ENCODE results near the gene SH2B3.
"Not testable (repeated sequence)": the region's sequence is repeated elsewhere in the genome, so short reads cannot be mapped to it uniquely, and the experiment has no call there.

SH2B3 gene

DNA sequence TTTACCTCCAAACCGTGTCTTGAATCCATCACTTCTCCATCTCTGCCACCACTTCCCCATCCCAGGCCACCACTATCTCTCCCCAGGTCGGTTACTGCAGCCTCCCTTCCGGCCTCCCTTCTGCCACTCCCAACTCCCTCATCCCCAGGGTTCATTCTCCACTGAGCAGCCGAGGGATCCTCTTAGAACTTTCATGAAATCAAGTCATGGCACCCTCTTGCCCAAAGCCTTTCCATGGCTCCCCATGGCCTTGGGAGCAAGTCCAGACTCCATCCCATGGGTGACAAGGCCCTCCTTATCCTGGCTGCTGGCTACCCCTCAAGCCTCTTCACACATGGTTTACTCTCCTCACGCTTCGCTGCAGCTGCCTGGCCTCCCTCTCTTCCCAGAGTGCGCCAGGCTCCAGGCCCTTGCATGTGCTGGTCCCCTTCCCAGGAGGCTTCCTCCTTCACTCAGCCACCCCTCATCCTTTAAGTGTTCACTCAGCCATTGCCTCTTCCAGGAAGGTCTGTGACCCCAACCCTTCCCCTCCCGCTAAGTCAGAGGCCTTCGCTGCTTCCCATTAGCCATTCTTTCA, 17.9 kb upstream of the SH2B3 start:
- no peak for DNase-seq (ENCODE audit: low read depth)

DNA sequence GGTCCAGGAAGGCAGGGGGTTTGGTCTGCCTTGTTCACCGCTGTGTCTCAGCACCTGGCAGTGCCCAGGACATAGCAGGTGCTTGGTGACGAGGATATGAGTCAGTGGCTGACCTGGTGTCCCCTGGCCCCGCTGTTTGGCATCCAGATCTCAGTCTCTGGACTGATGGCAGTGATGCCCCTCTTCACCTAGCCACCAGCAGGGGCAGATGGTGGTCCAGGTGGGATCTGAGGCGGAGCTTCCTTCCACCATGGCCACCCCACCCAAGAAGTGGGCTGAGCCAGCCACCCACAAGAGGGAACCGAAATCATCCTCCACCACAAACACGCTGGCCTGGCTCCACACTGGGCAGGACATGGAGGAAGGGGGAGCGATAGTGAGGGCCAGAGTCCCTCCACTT, 16.1 kb upstream of the SH2B3 start:
- no peak for DNase-seq (ENCODE audit: low read depth)

DNA sequence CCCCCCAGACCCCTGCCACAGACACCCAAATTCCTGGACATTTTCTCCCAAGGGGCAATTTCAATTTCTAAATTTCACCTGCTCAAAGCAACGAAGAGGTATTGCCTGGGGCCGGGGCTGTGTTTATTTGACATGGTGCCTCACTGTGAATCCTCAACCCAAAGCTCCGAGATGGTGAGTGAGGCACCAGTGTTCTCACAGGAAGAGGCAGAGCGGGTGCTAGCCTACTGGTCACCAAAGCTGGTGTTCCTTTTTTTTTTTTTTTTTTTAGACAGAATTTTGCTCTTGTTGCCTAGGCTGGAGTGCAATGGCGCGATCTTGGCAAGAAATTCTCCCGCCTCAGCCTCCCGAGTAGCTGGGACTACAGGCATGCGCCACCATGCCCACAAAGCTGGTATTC, 14.8 kb upstream of the SH2B3 start:
- no peak for DNase-seq (ENCODE audit: low read depth)

DNA sequence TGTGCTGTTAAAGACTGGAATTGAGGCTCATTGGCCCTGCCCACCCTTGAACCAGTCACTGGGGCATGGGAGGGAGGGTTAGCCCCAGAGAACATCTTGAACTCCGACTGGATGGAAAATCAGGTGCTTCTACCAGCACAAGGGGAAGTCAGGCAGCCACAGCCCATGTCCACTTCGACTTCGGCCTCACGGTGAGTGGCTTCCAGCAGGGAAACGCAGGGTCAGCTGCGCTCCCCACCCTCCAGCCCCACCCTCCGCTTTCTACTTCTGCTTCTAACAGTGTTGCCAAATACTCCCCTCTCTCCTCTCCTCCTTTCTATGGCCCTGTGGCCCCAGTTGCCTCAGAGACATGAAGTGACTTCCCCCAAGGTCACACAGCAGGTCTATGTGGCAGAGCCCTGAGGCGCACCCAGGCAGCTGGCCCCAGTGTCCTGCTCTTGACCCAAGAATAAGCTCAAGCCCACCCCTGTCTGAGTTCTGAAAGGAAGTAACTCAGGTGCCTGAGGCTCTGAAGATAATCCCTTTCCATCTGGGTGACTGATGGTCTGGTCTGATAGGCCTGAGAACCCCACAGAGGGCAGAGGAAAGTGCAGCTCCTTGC, 11.9 kb upstream of the SH2B3 start:
- DNase-seq (ENCODE audit: low read depth), result no peak

DNA sequence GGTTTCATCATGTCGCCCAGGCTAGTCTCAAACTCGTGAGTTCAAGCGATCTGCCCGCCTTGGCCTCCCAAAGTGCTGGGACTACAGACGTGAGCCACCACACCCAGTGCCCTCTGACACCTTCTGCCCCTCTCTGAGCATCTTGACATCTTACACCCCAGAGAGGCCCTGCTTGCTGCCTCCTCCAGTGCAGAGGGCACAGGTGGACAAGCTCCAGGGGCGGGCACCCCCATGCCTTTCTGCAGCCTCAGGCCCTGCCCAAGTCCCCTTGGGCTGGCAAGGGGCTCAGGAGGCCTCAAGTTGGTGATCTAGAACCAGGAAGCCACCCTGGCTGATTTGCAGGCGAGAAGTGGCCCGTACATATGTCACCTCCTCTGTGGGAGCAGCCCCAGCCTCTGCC, 11.2 kb upstream of the SH2B3 start:
- no peak for DNase-seq (ENCODE audit: low read depth)

DNA sequence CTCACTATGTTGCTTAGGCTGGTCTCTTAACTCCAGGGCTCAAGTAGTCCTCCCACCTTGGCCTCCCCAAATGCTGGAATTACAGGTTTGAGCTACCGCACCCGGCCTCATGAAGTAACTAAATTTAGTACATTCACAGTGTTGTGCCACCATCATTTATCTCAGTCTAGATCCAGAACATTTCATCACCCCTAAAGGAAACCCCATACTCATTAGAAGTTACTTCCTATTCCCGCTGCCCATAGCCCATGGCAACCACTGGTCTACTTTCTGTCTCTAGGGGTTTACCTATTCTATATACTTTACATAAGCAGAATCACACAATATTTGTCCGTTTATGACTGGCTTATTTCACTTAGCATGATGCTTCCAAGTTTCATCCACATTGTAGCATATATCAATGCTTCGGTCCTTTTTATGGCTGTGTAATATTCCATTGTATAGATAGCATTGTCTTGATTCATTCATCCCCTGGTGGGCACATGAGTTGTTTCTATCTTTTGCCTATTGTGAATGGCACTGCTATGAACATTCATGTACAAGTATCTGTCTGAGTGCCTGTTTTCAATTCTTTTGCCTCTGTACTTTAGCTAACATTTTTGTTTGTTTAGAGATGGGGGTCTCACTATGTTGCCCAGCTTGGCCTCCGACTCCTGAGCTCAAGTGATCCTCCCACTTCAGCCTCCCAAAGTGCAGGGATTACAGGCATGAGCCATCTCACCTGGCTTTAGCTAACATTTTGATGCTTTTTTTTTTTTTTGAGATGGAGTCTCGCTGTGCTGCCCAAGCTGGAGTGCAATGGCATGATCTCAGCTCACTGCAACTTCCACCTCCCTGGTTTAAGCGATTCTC, 10.2 kb upstream of the SH2B3 start:
- no peak for DNase-seq (ENCODE audit: low read depth)

DNA sequence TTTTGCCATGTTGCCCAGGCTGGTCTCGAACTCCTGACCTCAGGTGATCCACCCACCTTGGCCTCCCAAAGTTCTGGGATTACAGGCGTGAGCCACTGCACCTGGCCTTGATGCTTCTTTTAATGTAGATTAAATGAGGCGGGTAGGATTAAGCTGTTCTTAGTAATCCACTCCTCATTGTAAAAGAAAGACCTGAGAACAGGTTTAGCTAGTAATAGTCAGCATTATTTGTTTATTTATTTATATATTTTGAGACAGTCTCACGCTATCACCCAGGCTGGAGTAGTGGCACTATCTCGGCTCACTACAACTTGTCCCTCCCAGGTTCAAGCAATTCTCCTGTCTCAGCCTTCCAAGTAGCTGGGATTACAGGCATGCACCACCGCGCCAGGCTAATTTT, 9.5 kb upstream of the SH2B3 start:
- not testable (repeated sequence) for DNase-seq (ENCODE audit: low read depth)

DNA sequence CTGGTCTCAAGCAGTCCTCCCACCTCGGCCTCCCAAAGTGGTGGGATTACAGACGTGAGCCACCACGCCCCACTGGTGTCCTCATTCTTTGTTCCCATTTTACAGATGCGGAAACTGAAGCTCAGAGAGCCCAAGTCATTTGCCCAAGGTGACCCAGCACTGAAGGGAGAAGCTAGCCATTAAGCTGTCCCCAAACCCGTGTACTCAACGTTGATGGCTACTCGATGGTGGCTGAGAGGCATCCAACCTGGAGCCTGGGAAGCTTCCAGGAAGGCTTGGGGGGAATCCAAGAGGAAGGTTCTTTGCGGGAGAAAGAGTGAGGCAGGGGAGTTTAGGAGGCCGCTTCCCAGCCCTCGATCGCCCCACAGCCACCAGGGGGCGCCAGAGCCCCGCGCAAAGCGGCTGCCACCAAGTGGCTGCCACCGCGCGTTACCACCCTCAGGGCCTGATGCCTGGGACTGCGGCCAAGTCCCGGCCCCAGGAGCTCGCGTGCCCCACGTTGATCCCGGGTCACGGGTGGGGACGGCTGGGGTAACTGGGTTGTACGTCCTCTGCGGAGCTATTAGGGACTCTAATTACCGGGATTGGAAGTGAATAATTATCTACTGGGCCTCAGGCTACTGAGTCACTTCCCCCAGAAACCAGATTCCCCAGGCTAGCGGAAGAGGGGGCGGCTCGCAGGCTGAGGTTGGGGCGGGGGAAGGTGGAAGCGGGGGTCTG, 8.8 kb upstream of the SH2B3 start:
- peak; percentile 78 for DNase-seq (ENCODE audit: low read depth)

DNA sequence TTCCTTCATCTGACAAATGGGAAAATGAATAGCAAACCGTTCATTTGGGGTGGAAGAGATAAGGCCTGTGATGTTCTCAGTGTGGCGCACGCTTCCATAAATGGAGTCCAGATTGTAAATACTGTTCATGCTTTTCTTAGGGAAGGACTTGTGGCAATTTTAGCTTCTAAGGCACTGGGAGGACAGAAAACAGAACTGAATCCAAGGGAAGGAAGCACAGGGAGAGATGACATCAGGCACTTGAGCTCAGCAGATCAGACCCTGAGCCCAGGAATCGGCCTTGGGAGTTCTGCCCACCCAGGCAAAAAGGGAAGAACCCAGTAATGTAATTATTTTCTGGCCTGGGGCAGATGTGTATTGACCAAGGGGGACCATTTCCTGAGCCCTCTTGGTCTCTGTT, 7.2 kb upstream of the SH2B3 start:
- DNase-seq (ENCODE audit: low read depth), result no peak

DNA sequence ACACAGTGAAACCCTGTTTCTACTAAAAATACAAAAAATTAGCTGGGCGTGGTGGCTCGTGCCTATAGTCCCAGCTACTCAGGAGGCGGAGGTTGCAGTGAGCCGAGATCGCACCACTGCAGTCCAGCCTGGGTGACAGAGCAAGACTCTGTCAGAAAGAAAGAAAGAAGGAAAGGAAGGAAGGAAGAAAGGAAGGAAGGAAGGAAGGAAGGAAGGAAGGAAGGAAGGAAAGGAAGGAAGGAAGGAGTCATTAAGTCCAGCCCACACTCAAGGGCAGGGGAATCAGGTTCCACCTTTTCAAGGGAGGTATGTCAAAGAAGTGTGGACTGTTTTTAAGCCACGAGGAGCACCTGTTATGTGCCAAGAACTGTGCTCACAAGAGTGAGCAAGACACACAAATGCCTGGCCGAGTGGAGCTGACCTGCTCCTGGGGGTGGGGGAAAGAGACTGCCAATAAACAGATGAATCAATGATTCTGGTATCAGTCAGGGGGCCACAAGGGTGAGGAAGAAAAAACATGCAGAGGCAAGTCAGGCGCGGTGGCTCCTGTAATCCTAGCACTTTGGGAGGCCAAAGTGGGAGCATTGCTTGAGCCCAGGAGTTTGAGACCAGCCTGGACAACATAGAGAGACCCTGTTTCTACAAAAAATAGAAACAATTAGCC, 5.8 kb upstream of the SH2B3 start:
- DNase-seq (ENCODE audit: low read depth), result not testable (repeated sequence)

DNA sequence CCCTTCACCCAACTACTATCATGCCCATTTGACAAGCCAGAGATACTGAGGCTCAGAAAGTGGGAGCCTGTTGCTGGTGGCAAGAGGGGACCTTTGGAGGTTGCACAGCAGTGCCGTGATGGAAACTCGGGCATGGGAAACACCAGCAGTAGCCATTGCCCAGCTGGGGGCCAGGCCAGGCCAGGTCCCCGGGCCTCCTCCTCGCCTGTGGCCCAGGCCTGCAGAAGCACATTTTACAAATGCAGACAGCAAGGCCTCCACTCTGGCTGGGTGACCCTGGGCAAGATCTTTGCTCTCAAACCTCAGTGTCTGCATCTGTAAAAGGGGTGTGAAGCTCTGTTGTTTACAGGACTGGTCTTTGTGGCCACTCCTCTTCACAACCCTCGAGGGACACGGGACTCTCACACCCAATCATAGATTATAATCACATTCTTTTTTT, 4.5 kb upstream of the SH2B3 start:
- no peak for DNase-seq (ENCODE audit: low read depth)

DNA sequence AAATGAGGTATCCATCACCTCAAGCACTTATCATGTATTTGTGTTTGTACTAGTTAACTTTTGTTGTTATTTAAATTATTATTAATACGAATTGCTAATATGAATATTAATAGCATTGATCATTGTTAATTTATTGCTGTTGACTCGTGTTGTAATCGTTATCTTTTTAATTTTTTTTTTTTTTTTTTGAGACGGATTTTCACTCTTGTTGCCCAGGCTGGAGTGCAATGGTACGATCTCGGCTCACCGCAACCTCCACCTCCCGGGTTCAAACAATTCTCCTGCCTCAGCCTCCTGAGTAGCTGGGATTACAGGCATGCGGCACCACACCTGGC, 3.3 kb upstream of the SH2B3 start:
- not testable (repeated sequence) for DNase-seq (ENCODE audit: low read depth)

DNA sequence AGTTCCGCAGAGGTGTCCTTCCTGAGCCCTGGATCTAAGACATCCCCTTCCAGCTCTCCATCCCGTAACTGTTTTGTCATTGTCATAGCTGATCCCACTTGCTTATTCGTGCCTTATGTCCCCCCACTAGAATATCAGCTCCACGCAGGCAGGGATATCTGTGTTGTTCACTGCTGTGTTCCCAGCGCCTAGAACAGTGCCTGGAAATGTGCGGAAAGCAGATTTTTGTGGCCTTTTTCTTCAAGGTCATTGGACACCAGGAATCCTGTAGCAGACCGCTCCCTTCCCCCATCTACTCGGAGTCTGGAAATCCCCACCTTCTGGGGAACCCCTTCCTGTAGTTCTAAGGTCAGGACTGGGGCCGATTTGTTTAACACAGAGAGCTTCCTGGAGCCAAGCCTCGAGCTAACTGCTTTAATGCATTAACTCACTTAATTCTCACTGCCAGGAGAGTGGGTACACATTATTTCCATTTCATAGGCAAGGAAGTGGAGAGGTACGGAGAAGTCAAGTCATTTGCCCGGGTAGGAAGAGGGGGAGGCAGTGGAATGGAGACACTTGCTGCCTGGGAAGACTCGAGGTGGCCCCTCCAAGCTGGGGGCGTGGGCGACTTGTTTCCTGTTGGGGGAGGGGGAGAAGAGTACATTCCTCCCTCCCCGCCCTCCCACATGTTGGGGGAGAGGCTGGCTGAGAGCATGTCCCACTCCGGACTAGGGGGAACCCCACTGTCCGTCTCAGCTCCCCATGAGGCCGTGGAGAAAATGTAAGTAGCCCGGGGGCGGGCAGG, 1.2 kb upstream of the SH2B3 start:
- DNase-seq (ENCODE audit: low read depth), result no peak

DNA sequence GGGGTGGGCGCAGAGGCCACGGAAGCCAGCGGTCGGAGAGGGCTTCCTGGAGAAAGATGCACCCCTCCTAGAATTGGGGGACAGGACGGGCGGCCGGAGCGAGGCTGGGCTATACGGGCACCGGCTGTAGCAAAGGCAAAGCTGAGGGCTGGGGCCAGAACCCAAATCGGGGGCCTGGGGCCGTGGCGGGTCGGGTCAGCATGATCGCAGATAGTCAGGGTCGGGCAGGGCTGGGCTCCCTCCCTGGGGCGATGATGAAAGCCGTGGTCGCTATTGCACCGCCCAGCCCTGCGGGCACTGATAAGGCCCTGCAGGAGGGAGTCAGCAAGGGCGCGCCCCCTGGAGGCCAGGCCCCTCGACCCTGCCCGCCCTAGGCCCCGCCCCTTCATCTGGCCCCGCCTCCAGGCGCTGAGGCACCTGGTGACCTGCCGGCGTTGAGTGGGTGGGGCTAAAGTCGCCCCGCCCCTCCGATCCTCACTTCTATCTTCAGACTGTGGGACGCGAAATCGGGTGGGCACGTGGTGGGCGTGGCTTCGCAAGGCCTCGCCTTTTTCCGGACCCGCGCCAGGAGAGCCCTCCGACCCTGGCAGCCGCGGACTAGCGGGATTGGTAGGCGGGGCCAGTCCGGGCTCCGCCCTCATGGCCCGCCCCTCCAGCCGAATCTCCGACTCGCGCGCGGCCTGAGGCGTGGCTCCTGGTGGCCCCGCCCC, 419 bp upstream of the SH2B3 start:
- peak; percentile 96 for DNase-seq (ENCODE audit: low read depth)

DNA sequence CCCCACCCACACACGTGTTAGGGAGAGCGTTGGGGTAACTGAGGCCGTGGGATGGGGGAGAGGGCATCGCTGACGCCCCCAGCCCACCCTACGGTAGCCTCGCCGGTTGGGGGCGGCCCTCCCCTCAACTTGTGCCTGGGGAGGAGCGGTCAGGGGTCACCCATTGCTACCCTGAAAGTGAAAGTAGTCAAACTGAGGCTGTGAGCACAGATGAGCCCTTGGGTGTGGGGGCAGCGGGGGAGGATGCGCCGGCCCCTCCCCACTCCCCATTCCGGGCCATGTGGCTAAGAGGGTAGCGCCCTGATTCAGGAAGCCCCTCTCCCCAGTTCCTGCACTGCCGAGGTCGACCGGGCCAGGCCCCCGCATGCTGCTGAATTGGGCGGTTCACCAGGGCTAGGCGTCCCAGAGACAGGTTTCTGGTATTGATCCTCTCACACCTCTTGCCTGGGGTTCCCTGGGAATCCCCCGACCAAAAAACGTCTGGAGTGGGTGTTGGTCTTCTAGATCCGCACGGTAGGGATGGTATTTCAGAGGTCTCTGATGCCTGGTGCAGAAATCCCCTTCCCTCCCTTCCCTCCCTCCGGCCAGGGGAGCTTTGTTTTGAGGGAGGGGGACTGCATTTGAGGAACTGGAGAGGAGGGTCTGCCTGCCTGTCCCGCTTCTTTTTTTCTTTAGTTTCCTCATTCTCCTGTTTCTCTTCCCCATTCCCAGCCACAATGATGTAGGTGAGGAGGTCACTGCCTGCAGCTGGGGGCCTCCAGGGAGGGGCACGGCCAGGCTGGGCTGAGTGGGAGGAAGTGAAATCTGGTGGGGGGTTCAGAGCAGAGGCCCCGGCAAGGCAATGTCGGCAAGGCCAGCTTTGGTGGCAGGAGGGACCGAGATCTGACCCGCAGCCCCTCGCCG, 1.0 kb downstream of the SH2B3 start:
- DNase-seq (ENCODE audit: low read depth), result no peak

DNA sequence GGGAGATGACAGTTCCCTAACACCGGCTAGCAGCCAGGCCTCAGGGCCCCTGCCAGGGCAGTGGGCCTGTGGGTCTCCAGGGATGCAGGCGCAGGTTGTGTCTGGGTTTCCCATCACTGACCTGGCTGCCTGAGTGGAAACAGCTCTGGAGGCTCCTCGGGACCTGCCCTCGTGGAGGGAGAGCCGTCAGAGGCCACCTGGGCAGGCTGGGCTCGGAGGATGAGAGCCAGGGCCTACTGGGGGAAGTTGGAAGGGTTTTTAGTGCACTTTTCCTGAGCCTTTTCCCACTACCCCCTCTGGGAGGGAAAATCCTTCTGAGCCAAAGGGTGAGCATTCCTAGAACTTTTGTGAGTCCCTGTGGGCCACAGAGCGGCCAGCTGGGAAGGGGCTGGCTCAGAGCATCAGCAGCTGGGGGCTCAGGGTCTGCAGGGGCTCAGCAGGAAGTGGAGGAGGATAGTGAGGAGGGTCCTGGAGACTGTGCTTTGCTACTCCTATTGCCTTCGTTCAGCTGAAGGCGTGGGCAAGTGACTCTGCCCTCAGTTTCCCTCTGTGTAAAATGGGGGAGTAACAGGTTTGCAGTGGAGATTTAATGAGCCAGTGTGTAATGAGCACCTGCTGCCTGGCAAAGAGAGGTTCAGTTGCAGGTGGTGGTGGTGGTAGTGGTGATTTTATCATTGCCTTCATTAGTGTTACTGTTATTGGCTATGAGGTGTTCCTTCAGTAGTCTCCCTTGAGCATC, 1.8 kb downstream of the SH2B3 start:
- no peak for DNase-seq (ENCODE audit: low read depth)

DNA sequence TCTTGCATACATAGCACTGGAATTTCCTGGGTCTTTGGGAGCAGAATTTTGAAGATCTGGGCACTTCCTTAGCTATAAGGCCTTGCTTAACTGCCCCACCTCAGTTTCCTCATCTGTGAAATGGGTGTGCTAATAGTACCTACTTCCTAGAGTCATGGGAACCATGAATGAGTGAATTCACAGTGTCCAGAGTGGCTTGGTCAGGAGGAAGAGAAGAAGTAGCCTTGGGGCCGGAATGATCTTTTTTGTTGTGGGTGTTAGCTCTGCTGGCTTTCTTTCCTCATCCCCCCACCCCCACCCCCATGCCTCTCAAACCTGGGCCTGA, 2.4 kb downstream of the SH2B3 start:
- DNase-seq (ENCODE audit: low read depth), result no peak

DNA sequence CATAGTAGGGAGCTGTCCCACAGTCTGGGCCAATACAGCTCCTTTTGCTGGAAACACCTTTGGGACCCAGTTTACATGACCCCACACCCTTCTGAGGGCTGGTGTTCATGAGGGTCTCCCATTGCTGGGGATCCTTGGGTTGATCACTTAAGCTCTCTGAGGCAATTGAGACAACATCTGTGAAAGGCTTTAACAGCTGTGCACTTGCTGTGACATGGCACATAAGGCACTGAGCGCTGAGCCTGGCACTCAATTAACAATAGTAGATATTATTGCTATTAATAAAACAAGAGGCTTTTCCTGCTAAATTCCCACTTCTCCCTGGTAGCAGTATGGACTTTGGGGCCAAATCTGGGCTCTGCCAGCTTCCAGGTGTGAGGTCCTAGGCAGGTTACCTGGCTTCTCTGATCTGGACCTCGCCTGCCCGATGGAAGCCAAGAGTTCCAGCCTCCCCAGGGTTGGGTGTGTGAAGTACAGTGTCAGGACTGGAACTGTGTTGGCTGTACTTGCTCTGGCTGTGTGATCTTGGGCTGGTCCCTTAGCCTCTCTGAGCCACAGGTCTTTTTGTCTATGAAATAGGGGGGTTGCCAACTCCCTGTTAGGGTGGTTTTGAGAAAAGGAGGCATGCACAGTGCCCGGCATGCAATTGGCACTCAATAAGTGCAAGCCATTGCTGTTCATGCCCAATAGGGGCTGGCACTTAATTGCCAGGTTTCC, 3.1 kb downstream of the SH2B3 start:
- DNase-seq (ENCODE audit: low read depth), result no peak

DNA sequence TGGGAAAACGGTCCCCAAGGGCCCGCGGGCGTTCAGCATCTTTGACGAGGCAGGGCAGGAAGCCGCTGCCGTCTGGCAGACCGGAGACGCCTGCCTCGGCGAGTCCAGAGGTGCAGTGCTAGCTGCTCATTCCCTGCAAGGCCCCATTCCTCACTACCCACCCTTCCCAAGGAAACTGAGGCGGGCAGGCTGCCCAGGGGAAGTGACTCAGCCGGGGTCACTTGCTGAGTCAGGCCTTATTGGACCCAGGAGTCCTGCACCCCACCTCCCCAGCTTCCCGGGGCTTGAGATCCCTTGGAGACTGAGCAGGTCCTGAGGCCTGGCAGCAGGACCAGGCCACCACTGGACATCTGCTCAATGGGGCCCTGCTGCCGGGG, 3.7 kb downstream of the SH2B3 start:
- DNase-seq (ENCODE audit: low read depth), result no peak

Data from stimulated activated CD8-positive, alpha-beta memory T cell treated with anti-CD3 and anti-CD28 coated beads, Interleukin-12 subunit alpha, Interleukin-12 subunit beta, amount 100 ng/mL, for 1 hour (primary cell).